Gastroesophageal sphincter (tissue), 3 donors: ENCODE measurements around the gene POLR2F.

Source experiments
- EP300 ChIP-seq: sonication (generic); formaldehyde crosslinking; IDR thresholded peaks from one replicate; pipeline ENCODE4 v1.6.1; 2017; ENCODE audit warnings: antibody characterized with exemption, mild to moderate bottlenecking
- POLR2A ChIP-seq, 2 donors: fragments of 450-650 bp; IDR thresholded peaks; one replicate each; pipeline ENCODE4 v1.6.1; 2017; ENCODE audit warnings: antibody characterized with exemption in 2 of 2, mild to moderate bottlenecking in 2 of 2, moderate library complexity in 1 of 2
- POLR2AphosphoS5 ChIP-seq: sonication (generic); formaldehyde crosslinking; IDR thresholded peaks from one replicate; pipeline ENCODE4 v1.6.1; 2017; ENCODE audit warnings: antibody characterized with exemption
- TF ChIP-seq, protein P1 (sequence below), 4 experiments: fragments of 200-600 bp in 2 of 4; fragments of 450-650 bp in 2 of 4; sonication (generic) in 1 of 4; IDR thresholded peaks; one replicate each; pipeline ENCODE4 v1.5.1; 2017 to 2019; ENCODE audit warnings: antibody characterized with exemption in 4 of 4, mild to moderate bottlenecking in 2 of 4, moderate library complexity in 2 of 4

DNA sequence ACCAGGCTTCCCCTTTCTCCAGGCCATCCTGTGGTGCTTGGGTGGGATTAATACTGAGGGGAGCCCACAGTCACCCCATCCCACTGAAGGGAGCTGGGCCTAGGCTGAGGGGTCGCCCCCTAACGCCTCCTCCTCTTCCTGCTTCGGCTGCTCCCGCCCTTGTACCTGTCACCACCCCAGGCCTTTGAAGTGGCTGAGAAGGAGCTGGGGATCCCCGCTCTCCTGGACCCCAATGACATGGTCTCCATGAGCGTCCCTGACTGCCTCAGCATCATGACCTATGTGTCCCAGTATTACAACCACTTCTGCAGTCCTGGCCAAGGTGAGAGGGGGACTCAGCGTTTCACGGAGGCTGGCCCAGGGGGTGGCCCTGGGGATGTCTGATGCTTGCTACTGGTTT lies 41.3 kb upstream of the POLR2F start:
- no peak for TF ChIP-seq POLR2A (IDR thresholded peaks at IDR 0.05)
- TF ChIP-seq, protein P1, sequence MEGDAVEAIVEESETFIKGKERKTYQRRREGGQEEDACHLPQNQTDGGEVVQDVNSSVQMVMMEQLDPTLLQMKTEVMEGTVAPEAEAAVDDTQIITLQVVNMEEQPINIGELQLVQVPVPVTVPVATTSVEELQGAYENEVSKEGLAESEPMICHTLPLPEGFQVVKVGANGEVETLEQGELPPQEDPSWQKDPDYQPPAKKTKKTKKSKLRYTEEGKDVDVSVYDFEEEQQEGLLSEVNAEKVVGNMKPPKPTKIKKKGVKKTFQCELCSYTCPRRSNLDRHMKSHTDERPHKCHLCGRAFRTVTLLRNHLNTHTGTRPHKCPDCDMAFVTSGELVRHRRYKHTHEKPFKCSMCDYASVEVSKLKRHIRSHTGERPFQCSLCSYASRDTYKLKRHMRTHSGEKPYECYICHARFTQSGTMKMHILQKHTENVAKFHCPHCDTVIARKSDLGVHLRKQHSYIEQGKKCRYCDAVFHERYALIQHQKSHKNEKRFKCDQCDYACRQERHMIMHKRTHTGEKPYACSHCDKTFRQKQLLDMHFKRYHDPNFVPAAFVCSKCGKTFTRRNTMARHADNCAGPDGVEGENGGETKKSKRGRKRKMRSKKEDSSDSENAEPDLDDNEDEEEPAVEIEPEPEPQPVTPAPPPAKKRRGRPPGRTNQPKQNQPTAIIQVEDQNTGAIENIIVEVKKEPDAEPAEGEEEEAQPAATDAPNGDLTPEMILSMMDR (IDR thresholded peaks at IDR 0.05), result no peak
- TF ChIP-seq POLR2AphosphoS5, result no peak
- TF ChIP-seq EP300, result no peak
